GM12865 (cell line): Measurements from ENCODE around the gene CHRDL2.

Experiments
- DNase-seq: peaks from one replicate; pipeline ENCODE4 v3.0.0; 2010; ENCODE audit warnings: low read depth
- H3K4me3 ChIP-seq: 2 replicates; pipeline ENCODE4 v1.5.1; 2011; ENCODE audit warnings: mild to moderate bottlenecking, low read depth, low read length, control low read depth
- TF ChIP-seq, protein P1 (sequence below): IDR thresholded peaks from 2 replicates; pipeline ENCODE4 v1.5.1; 2011; ENCODE audit warnings: low read length, control low read depth, low read depth, inconsistent platforms; ENCODE audit not compliant: insufficient read depth; ENCODE audit errors: missing control alignments

Gene CHRDL2

DNA sequence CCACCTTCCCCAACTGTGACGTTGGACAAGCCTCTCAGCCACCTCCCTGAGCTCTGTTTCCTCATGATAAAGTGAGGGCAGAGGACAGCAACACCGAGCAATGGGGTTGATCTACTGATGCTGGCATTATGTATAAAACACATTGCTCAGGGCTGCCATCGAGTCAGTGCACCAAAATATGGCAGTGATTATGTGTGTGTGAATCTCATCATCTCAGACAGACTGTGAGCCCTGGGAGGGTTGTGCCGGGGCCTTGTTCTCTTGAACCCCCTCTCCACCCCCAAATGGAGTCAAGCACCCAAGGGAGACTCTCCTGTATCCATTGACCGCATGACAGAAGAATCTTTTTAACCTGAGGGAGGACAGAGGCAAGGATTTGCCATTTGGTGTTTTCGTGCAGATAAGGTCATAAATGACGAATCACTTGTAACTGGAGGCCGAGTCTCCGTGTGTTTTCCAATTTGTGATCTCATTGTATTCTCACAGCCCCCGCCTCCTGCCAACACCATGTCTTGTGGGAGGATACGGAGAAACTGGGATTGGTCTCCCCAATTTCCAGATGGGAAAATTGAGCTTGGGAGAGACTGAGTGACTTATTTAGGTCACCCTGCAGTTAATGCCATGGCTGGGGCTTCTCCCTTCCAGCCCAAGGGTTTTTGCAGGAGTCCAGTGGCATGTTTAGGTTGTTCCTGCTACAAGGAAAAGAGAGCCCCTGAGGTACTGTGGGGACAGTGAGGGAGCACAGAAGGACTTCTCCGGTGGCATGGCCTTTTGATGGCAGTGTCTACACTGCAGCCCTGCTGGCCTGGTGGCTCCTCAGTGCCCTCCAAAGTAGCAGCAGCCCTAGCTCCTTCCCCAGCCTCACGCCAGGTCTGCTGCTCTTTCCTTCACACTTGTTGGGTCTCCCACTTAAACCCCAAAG, 52.4 kb downstream of the CHRDL2 start:
- TF ChIP-seq, protein P1, sequence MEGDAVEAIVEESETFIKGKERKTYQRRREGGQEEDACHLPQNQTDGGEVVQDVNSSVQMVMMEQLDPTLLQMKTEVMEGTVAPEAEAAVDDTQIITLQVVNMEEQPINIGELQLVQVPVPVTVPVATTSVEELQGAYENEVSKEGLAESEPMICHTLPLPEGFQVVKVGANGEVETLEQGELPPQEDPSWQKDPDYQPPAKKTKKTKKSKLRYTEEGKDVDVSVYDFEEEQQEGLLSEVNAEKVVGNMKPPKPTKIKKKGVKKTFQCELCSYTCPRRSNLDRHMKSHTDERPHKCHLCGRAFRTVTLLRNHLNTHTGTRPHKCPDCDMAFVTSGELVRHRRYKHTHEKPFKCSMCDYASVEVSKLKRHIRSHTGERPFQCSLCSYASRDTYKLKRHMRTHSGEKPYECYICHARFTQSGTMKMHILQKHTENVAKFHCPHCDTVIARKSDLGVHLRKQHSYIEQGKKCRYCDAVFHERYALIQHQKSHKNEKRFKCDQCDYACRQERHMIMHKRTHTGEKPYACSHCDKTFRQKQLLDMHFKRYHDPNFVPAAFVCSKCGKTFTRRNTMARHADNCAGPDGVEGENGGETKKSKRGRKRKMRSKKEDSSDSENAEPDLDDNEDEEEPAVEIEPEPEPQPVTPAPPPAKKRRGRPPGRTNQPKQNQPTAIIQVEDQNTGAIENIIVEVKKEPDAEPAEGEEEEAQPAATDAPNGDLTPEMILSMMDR: no peak
- DNase-seq: no peak
- no peak overlapping the region for H3K4me3 ChIP-seq

DNA sequence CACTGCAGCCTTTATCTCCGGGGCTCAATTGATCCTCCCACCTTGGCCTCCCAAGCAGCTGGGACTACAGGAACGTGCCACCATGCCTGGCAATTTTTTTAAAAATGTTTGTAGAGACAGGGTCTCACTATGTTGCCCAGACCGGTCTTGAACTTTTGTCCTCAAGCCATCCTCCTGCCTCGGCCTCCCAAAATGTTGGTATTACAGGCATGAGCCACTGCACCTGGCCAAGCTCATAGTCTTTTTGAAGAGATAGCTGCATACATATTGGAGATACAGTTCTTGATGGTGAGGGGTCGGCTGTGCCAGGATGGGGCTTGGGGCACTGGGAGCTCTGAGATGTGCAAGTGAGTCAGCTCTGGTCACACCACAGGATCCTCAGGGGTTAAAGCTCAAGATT, 53.2 kb downstream of the CHRDL2 start:
- TF ChIP-seq, protein P1: no peak
- H3K4me3 ChIP-seq: no peak overlapping the region
- DNase-seq: no peak

- no peak for DNase-seq
- H3K4me3 ChIP-seq: no peak overlapping the region
- TF ChIP-seq, protein P1: no peak
These were observed 54.1 kb downstream of the CHRDL2 start for GRCh38 chr11:74677131-74677530.

- TF ChIP-seq, protein P1: no peak
- no peak overlapping the region for H3K4me3 ChIP-seq
- DNase-seq: no peak
These were observed 54.6 kb downstream of the CHRDL2 start for GRCh38 chr11:74676596-74676995.

GRCh38 chr11:74675761-74676160, 55.5 kb downstream of the CHRDL2 start:
- TF ChIP-seq, protein P1: no peak
- no peak for DNase-seq
- H3K4me3 ChIP-seq: no peak overlapping the region

DNA sequence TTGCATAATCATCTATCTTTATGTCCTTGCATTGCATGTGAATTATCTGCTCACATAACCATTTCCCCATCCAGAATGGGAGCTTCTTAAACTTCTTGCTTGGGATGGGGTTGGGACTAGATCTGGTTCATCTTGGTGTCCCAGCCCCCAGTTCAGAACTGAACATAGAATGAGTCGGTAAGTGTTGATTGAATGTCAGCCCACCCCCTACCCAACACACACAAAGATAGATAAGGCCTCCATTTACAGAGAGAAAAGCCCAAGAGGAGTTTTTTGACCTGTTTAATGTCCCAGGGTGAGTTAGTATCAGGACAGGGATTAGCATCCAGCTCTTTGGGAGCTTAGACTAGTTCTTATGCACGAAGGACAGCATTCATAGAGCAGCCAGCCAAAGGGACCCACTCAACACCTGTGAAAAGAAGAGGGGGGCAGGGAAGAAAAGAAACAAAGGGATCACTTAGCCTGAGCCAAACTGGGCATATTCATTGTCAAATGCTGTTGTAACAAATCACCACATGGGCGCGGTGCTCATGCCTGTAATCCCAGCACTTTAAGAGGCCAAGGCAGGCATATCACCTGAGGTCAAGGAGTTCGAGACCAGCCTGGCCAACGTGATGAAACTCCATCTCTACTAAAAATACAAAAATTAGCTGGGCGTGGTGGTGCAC, 57.4 kb downstream of the CHRDL2 start:
- H3K4me3 ChIP-seq: no peak overlapping the region
- TF ChIP-seq, protein P1: no peak
- no peak for DNase-seq
